Daoy (cell line): ENCODE results near the gene KAZN. TPM values are rescaled to one million over a fixed set of nuclear protein-coding genes. Genes with fewer than 3 reads are reported as not detected.

ENCODE experiments used
- DNase-seq: peaks from one replicate; pipeline ENCODE4 v3.0.0-alpha.2; 2015; ENCODE audit warnings: low read depth
- total RNA-seq: library from RNA; depleted of rRNA; stranded (reverse); fragments of >200 nt; shearing (Covaris generic); gene quantifications from 2 replicates; pipeline ENCODE4 v1.2.3, GENCODE V29; 2014

KAZN gene
- total RNA-seq, 1 experiment from 2014 or later: 6.3 TPM

GRCh38 chr1:14794136-14794768, 195.8 kb downstream of the KAZN start:
- no peak for DNase-seq

- no peak for DNase-seq
These were observed 196.4 kb downstream of the KAZN start for GRCh38 chr1:14794906-14795305.

GRCh38 chr1:14795589-14795988, 197.1 kb downstream of the KAZN start:
- DNase-seq: no peak

- no peak for DNase-seq
These were observed 201.5 kb downstream of the KAZN start for GRCh38 chr1:14800014-14800413.

GRCh38 chr1:14800500-14801076, 202.1 kb downstream of the KAZN start:
- no peak for DNase-seq

- DNase-seq: no peak
These were observed 204.7 kb downstream of the KAZN start for GRCh38 chr1:14803002-14803789.

- peak; percentile 27 for DNase-seq
These were observed 206.1 kb downstream of the KAZN start for GRCh38 chr1:14804626-14805025.

GRCh38 chr1:14806772-14807171, 208.3 kb downstream of the KAZN start:
- no peak for DNase-seq

GRCh38 chr1:14808768-14809167, 210.3 kb downstream of the KAZN start:
- no peak for DNase-seq

GRCh38 chr1:14809191-14809981, 210.9 kb downstream of the KAZN start:
- no peak for DNase-seq

GRCh38 chr1:14810595-14811361, 212.3 kb downstream of the KAZN start:
- DNase-seq: peak; percentile 41

- no peak for DNase-seq
These were observed 213.1 kb downstream of the KAZN start for GRCh38 chr1:14811573-14811972.

GRCh38 chr1:14812189-14812588, 213.7 kb downstream of the KAZN start:
- no peak for DNase-seq

- peak; percentile 83 for DNase-seq
These were observed 216.8 kb downstream of the KAZN start for GRCh38 chr1:14815175-14815877.

- no peak for DNase-seq
These were observed 219.0 kb downstream of the KAZN start for GRCh38 chr1:14817223-14818170.

GRCh38 chr1:14820295-14821085, 222.0 kb downstream of the KAZN start:
- no peak for DNase-seq

- peak; percentile 80 for DNase-seq
These were observed 224.0 kb downstream of the KAZN start for GRCh38 chr1:14822493-14822892.

GRCh38 chr1:14822996-14823395, 224.5 kb downstream of the KAZN start:
- no peak for DNase-seq
